Keratinocyte (primary cell): Measurements from ENCODE around the gene LMOD2.

Experiments
- CTCF ChIP-seq, 3 experiments: IDR thresholded peaks in 1 of 3; conservative IDR thresholded peaks in 1 of 3; optimal IDR thresholded peaks in 1 of 3; 2 replicates in 2 of 3; 3 replicates in 1 of 3; pipeline versions ENCODE3 to v1.5.1; 2011; ENCODE audit warnings: low read length in 3 of 3, mild to moderate bottlenecking in 3 of 3, moderate library complexity in 2 of 3, control low read depth in 1 of 3, inconsistent platforms in 1 of 3; ENCODE audit not compliant: insufficient read depth in 2 of 3; ENCODE audit errors: extremely low read depth in 1 of 3
- EZH2 ChIP-seq: IDR thresholded peaks from one replicate; pipeline ENCODE4 v1.6.1; 2012; ENCODE audit warnings: inconsistent platforms, mild to moderate bottlenecking, low read length, moderate library complexity

GRCh38 chr7:123673137-123673732 lies 17.6 kb downstream of the LMOD2 start:
- no peak for TF ChIP-seq CTCF (optimal IDR thresholded peaks at IDR 0.05 in 1 of 3, IDR thresholded peaks at IDR 0.05 in 1 of 3, conservative IDR thresholded peaks at IDR 0.05 in 1 of 3; ENCODE audit: extremely low read depth in 1 of 3, insufficient read depth in 2 of 3, low read length in 3 of 3)
- TF ChIP-seq EZH2: no peak
